SH-SY5Y (cell line): ENCODE results near the gene XKR8.

Experiments
- GATA2 ChIP-seq: IDR thresholded peaks from 2 replicates; pipeline ENCODE4 v1.6.1; 2011; ENCODE audit warnings: mild to moderate bottlenecking, low read depth, low read length
- GATA3 ChIP-seq: IDR thresholded peaks from 2 replicates; pipeline ENCODE4 v1.6.1; 2011; ENCODE audit warnings: low read depth, mild to moderate bottlenecking, low read length, moderate library complexity

DNA sequence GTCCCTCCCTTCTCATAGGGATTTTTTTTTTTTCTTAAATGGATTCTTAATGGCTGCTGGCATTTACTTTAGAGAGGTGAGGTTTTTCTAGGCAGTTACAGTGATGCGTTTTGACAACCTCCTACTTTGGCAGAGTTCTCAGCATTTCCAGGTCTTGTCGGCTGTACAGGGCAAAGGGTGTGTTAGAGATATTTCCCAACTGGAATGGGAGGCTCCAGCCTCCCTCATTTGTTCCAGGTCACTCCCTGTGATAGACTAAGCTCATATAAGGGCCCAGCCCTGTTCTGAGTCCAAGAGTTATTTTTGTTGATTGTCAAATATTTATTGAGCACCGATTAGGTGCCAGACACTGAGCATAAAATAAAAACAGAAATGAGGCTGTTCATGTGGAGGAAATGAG lies 7.6 kb upstream of the XKR8 start:
- no peak for TF ChIP-seq GATA2
- no peak for TF ChIP-seq GATA3
